IMR-90 (cell line): ENCODE data around the gene EVA1A. TPM values are rescaled to one million over a fixed set of nuclear protein-coding genes. Genes with fewer than 3 reads are reported as not detected.

Experiments
- ATAC-seq: fragments of 200-7000 bp; cut with Tn5 transposase; 2 replicates; pipeline ENCODE4 v1.9.1; 2020; ENCODE audit warnings: low read depth, mild to moderate bottlenecking, moderate library complexity
- BruUV-seq: library from RNA; stranded (reverse); fragments of 400-500 nt; replicated peaks from 2 replicates; lab custom pipeline; 2021; lab: Mats Ljungman, UMichigan
- CTCF ChIA-PET: fragments of 300-600 bp; formaldehyde crosslinking; extraction: SDS; loops from one replicate; lab custom pipeline; 2021; ENCODE audit warnings: antibody characterized with exemption; lab: Yijun Ruan, JAX
- POLR2A ChIA-PET: fragments of 300-600 bp; sonication (Branson Sonifier 250); formaldehyde crosslinking; loops from one replicate; lab custom pipeline; 2022; ENCODE audit warnings: antibody characterized with exemption; ENCODE audit not compliant: unreplicated experiment; lab: Charles Lee
- DNase-seq: peaks from one replicate; pipeline ENCODE4 v3.0.0; 2013
- H2AFZ ChIP-seq: replicated peaks from 2 replicates; pipeline ENCODE3; 2013; ENCODE audit warnings: low read length, mild to moderate bottlenecking; ENCODE audit not compliant: poor library complexity
- H2AK5ac ChIP-seq: 2 replicates; pipeline ENCODE4 v1.6.1; 2013; ENCODE audit warnings: low read depth, low read length, inconsistent platforms
- H2AK9ac ChIP-seq: replicated peaks from 2 replicates; pipeline ENCODE3; 2013; ENCODE audit warnings: mild to moderate bottlenecking, low read depth, low read length, moderate library complexity; ENCODE audit not compliant: poor library complexity
- H2BK120ac ChIP-seq: 2 replicates; pipeline ENCODE4 v1.6.1; 2013; ENCODE audit warnings: low read depth, low read length, inconsistent platforms
- H2BK15ac ChIP-seq: 3 replicates; pipeline ENCODE4 v1.6.1; 2013; ENCODE audit warnings: low read depth, low read length, inconsistent platforms
- H2BK20ac ChIP-seq: 2 replicates; pipeline ENCODE4 v1.6.1; 2013; ENCODE audit warnings: low read depth, mild to moderate bottlenecking, inconsistent platforms, low read length, moderate library complexity
- H2BK5ac ChIP-seq: 2 replicates; pipeline ENCODE4 v1.6.1; 2013; ENCODE audit warnings: mild to moderate bottlenecking, low read depth, low read length, inconsistent platforms; ENCODE audit not compliant: poor library complexity, severe bottlenecking
- H3K14ac ChIP-seq: replicated peaks from 2 replicates; pipeline ENCODE4 v1.6.1; 2013; ENCODE audit warnings: low read depth, low read length, inconsistent platforms
- H3K18ac ChIP-seq: 2 replicates; pipeline ENCODE4 v1.6.1; 2013; ENCODE audit warnings: low read depth, low read length, control low read depth
- H3K23ac ChIP-seq: 2 replicates; pipeline ENCODE4 v1.6.1; 2013; ENCODE audit warnings: low read depth, low read length, inconsistent platforms
- H3K27ac ChIP-seq: 2 replicates; pipeline ENCODE4 v1.5.1; 2013; ENCODE audit warnings: mild to moderate bottlenecking, control low read depth, low read length; ENCODE audit not compliant: insufficient read depth
- H3K27me3 ChIP-seq: 2 replicates; pipeline ENCODE4 v1.6.1; 2013; ENCODE audit warnings: low read length; ENCODE audit not compliant: control insufficient read depth, insufficient read depth
- H3K36me3 ChIP-seq: 2 replicates; pipeline ENCODE4 v1.6.1; 2013; ENCODE audit warnings: low read length, mixed read lengths; ENCODE audit not compliant: control insufficient read depth, insufficient read depth
- H3K4ac ChIP-seq: 2 replicates; pipeline ENCODE4 v1.6.1; 2013; ENCODE audit warnings: low read depth, low read length, inconsistent platforms
- H3K4me1 ChIP-seq: 2 replicates; pipeline ENCODE4 v1.6.1; 2013; ENCODE audit warnings: low read length, mixed read lengths; ENCODE audit not compliant: control insufficient read depth, insufficient read depth
- H3K4me2 ChIP-seq: 2 replicates; pipeline ENCODE4 v1.6.1; 2013; ENCODE audit warnings: low read depth, mild to moderate bottlenecking, control low read depth, low read length, moderate library complexity
- H3K4me3 ChIP-seq: 2 replicates; pipeline ENCODE4 v1.5.1; 2013; ENCODE audit warnings: low read depth, mild to moderate bottlenecking, control low read depth, low read length, moderate library complexity; ENCODE audit not compliant: insufficient read depth
- H3K56ac ChIP-seq: 2 replicates; pipeline ENCODE4 v1.6.1; 2013; ENCODE audit warnings: low read length, inconsistent platforms; ENCODE audit not compliant: insufficient read depth; ENCODE audit errors: extremely low read depth
- H3K79me1 ChIP-seq, 2 experiments: 2 replicates each; pipeline ENCODE4 v1.6.1; 2013; ENCODE audit warnings: low read length in 2 of 2, inconsistent platforms in 1 of 2, low read depth in 1 of 2
- H3K9ac ChIP-seq: 2 replicates; pipeline ENCODE4 v1.6.1; 2013; ENCODE audit warnings: low read depth, low read length, control low read depth
- H3K9me1 ChIP-seq: 2 replicates; pipeline ENCODE4 v1.6.1; 2013; ENCODE audit warnings: low read length, inconsistent platforms; ENCODE audit not compliant: insufficient read depth
- H3K9me3 ChIP-seq: 2 replicates; pipeline ENCODE4 v1.6.1; 2013; ENCODE audit warnings: low read length; ENCODE audit not compliant: control insufficient read depth, insufficient read depth
- H4K20me1 ChIP-seq: 2 replicates; pipeline ENCODE4 v1.6.1; 2013; ENCODE audit warnings: low read length, inconsistent platforms; ENCODE audit not compliant: insufficient read depth
- H4K5ac ChIP-seq: 2 replicates; pipeline ENCODE4 v1.6.1; 2013; ENCODE audit warnings: mild to moderate bottlenecking, low read depth, low read length, control low read depth
- H4K8ac ChIP-seq, 2 experiments: 2 replicates each; pipeline ENCODE4 v1.6.1; 2013; ENCODE audit warnings: low read depth in 2 of 2, low read length in 2 of 2, control low read depth in 1 of 2, inconsistent platforms in 1 of 2
- H4K91ac ChIP-seq: 2 replicates; pipeline ENCODE4 v1.6.1; 2013; ENCODE audit warnings: low read depth, low read length, inconsistent platforms; ENCODE audit not compliant: insufficient read depth
- BHLHE40 ChIP-seq: fragments of 150-350 bp; IDR thresholded peaks from 2 replicates; pipeline ENCODE4 v1.6.1; 2016; ENCODE audit warnings: mild to moderate bottlenecking, low read depth, low read length
- CEBPB ChIP-seq: IDR thresholded peaks from 2 replicates; pipeline ENCODE4 v1.6.1; 2012; ENCODE audit warnings: low read depth, low read length, improper control_type of control experiment
- CHD1 ChIP-seq: IDR thresholded peaks from 2 replicates; pipeline ENCODE4 v1.6.1; 2012; ENCODE audit warnings: low read depth, low read length, improper control_type of control experiment
- FOS ChIP-seq: fragments of 150-350 bp; IDR thresholded peaks from 2 replicates; pipeline ENCODE4 v1.6.1; 2016; ENCODE audit warnings: low read depth, low read length
- MAFK ChIP-seq: IDR thresholded peaks from 2 replicates; pipeline ENCODE4 v1.6.1; 2012; ENCODE audit warnings: low read depth, low read length, improper control_type of control experiment
- MXI1 ChIP-seq: IDR thresholded peaks from 2 replicates; pipeline ENCODE4 v1.6.1; 2012; ENCODE audit warnings: low read depth, mild to moderate bottlenecking, low read length, moderate library complexity, borderline replicate concordance
- NFE2L2 ChIP-seq: fragments of 150-350 bp; IDR thresholded peaks from 2 replicates; pipeline ENCODE4 v1.6.1; 2016; ENCODE audit warnings: low read depth, mild to moderate bottlenecking, low read length
- POLR2A ChIP-seq: IDR thresholded peaks from 2 replicates; pipeline ENCODE4 v1.6.1; 2012; ENCODE audit warnings: mild to moderate bottlenecking, low read depth, low read length
- RAD21 ChIP-seq: IDR thresholded peaks from 2 replicates; pipeline ENCODE4 v1.6.1; 2012; ENCODE audit warnings: low read length, improper control_type of control experiment
- SMC3 ChIP-seq: fragments of 150-350 bp; IDR thresholded peaks from 2 replicates; pipeline ENCODE4 v1.6.1; 2016; ENCODE audit warnings: low read depth, mild to moderate bottlenecking, antibody characterized with exemption, low read length, moderate library complexity
- USF2 ChIP-seq: fragments of 150-350 bp; IDR thresholded peaks from 2 replicates; pipeline ENCODE4 v1.6.1; 2017; ENCODE audit warnings: mild to moderate bottlenecking, antibody characterized with exemption, low read length, low read depth
- WGBS, 2 experiments: methylation state at CpG; one replicate each; pipeline versions ENCODE4 v1.1.5 to v1.1.7; 2013; ENCODE audit warnings: missing lambda C conversion rate in 2 of 2; ENCODE audit not compliant: insufficient read length in 1 of 2; ENCODE audit errors: extremely low coverage in 2 of 2; 5-methylcytosine and 5-hydroxymethylcytosine counted together
- dilution Hi-C: fragments of 300-500 bp; cut with HindIII; formaldehyde crosslinking; loops from one replicate; pipeline ENCODE4 v1.14.3; 2018; ENCODE audit warnings: low sequenced_read_pairs; ENCODE audit not compliant: unreplicated experiment
- in situ Hi-C: fragments of 300-500 bp; cut with MboI; formaldehyde crosslinking; loops from 3 replicates; pipeline ENCODE4 v1.14.3; 2019; ENCODE audit warnings: low sequenced_read_pairs, inconsistent platforms, mixed read lengths
- intact Hi-C: fragments of 100-400 bp; cut with micrococcal nuclease; formaldehyde crosslinking; loops from 2 replicates; pipeline ENCODE4 v1.10.0; 2022
- polyA plus RNA-seq, 3 experiments: library from polyadenylated mRNA; depleted of rRNA; stranded (reverse); fragments of >200 nt; gene quantifications; 2 replicates each; pipeline ENCODE4 v1.2.3, GENCODE V29; 2012; ENCODE audit warnings: low replicate concordance in 1 of 3
- total RNA-seq: library from RNA; depleted of rRNA; stranded (reverse); fragments of >200 nt; gene quantifications from 2 replicates; pipeline ENCODE4 v1.2.3, GENCODE V29; 2012

EVA1A gene
- total and polyA plus RNA-seq, 2 of the 4 experiments (the other 2 are of a cell fraction), result 54.5 to 93.7 TPM

GRCh38 chr2:75582840-75583239 lies 22.1 kb upstream of the EVA1A start:
- no peak overlapping the region for H3K56ac ChIP-seq
- no peak overlapping the region for H3K9ac ChIP-seq
- POLR2A ChIA-PET, result no interaction called here
- H3K4me3 ChIP-seq, result no peak overlapping the region
- DNase-seq (peak; percentile 57), ATAC-seq (peak; percentile 57)
- no peak overlapping the region for H4K8ac ChIP-seq
- no peak overlapping the region for H2AFZ ChIP-seq
- H3K4ac ChIP-seq, result no peak overlapping the region
- no peak overlapping the region for H3K23ac ChIP-seq
- no CpG with 5 or more reads among the region's 1 CpG for WGBS, 2 experiments
- no peak overlapping the region for H2BK15ac ChIP-seq
- no peak overlapping the region for H2BK20ac ChIP-seq
- intact Hi-C loops (no loop called here), in situ Hi-C loops (no loop called here), dilution Hi-C loops (no loop called here)
- H3K27me3 ChIP-seq, result no peaks in the 10 kb centered on the region
- no peak overlapping the region for H2BK120ac ChIP-seq
- no peak overlapping the region for H4K5ac ChIP-seq
- CTCF ChIA-PET, result no interaction called here
- H4K20me1 ChIP-seq, result no peaks in the 10 kb centered on the region
- H3K79me1 ChIP-seq, result peaks cover 0 to 3% of the 10 kb centered on the region in 2 experiments; a peak in 1 of 4 replicates
- H3K18ac ChIP-seq, result no peak overlapping the region
- H3K4me1 ChIP-seq, result no peaks in the 10 kb centered on the region
- H3K9me1 ChIP-seq, result no peaks in the 10 kb centered on the region
- no peaks in the 10 kb centered on the region for H3K36me3 ChIP-seq
- H2AK5ac ChIP-seq, result no peak overlapping the region
- TF ChIP-seq NFE2L2, result no peak
- no peak for TF ChIP-seq MAFK
- TF ChIP-seq POLR2A, result no peak
- TF ChIP-seq CHD1, result no peak
- TF ChIP-seq FOS, result no peak
- TF ChIP-seq BHLHE40, result no peak
- TF ChIP-seq USF2, result no peak
- no peak for TF ChIP-seq CEBPB
- no peak for TF ChIP-seq SMC3
- no peak for TF ChIP-seq RAD21
- TF ChIP-seq MXI1, result no peak
- H4K91ac ChIP-seq, result no peak overlapping the region
- BruUV-seq, result no TSS peak
- H2BK5ac ChIP-seq, result no peak overlapping the region
- no peaks in the 10 kb centered on the region for H3K9me3 ChIP-seq
- H3K27ac ChIP-seq, result no peak overlapping the region
- H3K14ac ChIP-seq, result no peak overlapping the region
- H3K4me2 ChIP-seq, result no peak overlapping the region
- H2AK9ac ChIP-seq, result no peak overlapping the region
